Tibial nerve (tissue), 4 donors: ENCODE measurements around the gene CUEDC1.

Experiments used
- CTCF ChIP-seq, 5 experiments: fragments of 200-600 bp in 3 of 5; fragments of 450-650 bp in 2 of 5; sonication (generic) in 3 of 5; IDR thresholded peaks; one replicate each; pipeline ENCODE4 v1.5.1; 2016 to 2019; ENCODE audit warnings: antibody characterized with exemption in 5 of 5, mild to moderate bottlenecking in 3 of 5, moderate library complexity in 2 of 5
- EP300 ChIP-seq, 2 donors: sonication (generic); formaldehyde crosslinking; IDR thresholded peaks; one replicate each; pipeline ENCODE4 v1.6.1; 2017; ENCODE audit warnings: antibody characterized with exemption in 2 of 2, mild to moderate bottlenecking in 1 of 2
- POLR2A ChIP-seq, 2 donors: fragments of 450-650 bp; IDR thresholded peaks; one replicate each; pipeline ENCODE4 v1.6.1; 2017; ENCODE audit warnings: antibody characterized with exemption in 2 of 2, mild to moderate bottlenecking in 2 of 2, moderate library complexity in 2 of 2

- TF ChIP-seq POLR2A (IDR thresholded peaks at IDR 0.05) (no peak), CTCF (IDR thresholded peaks at IDR 0.05) (no peak), EP300 (IDR thresholded peaks at IDR 0.05) (no peak)
Observed at GRCh38 chr17:57976594-57976993, 21.4 kb upstream of the CUEDC1 start.
